Ascending aorta (tissue), 2 donors: Measurements from ENCODE around the gene PLAAT5. TPM values are rescaled to one million over a fixed set of nuclear protein-coding genes. Genes with fewer than 3 reads are reported as not detected.

ENCODE experiments used
- DNase-seq, 2 donors: peaks; one replicate each; pipeline ENCODE4 v3.0.0-alpha.2; 2019; ENCODE audit warnings: low spot score in 2 of 2
- H3K27ac ChIP-seq, 2 donors: fragments of 200-600 bp; sonication (generic); one replicate each; pipeline ENCODE4 v1.5.1; 2016 to 2017; ENCODE audit warnings: mild to moderate bottlenecking in 1 of 2
- H3K27me3 ChIP-seq: fragments of 200-600 bp; sonication (generic); one replicate; pipeline ENCODE4 v1.5.1; 2017
- H3K36me3 ChIP-seq, 2 donors: fragments of 200-600 bp; sonication (generic); one replicate each; pipeline ENCODE4 v1.5.1; 2016
- H3K4me1 ChIP-seq, 2 donors: fragments of 200-600 bp; sonication (generic); one replicate each; pipeline ENCODE4 v1.5.1; 2016 to 2017; ENCODE audit warnings: mild to moderate bottlenecking in 1 of 2
- H3K4me3 ChIP-seq, 2 donors: fragments of 200-600 bp; sonication (generic); one replicate each; pipeline ENCODE4 v1.5.1; 2016 to 2017; ENCODE audit warnings: mild to moderate bottlenecking in 1 of 2
- H3K9me3 ChIP-seq, 2 donors: fragments of 200-600 bp; sonication (generic); one replicate each; pipeline ENCODE4 v1.5.1; 2016
- CTCF ChIP-seq, 3 experiments: fragments of 200-600 bp in 2 of 3; fragments of 450-650 bp in 1 of 3; sonication (generic) in 2 of 3; IDR thresholded peaks; one replicate each; pipeline ENCODE4 v1.5.1; 2016 to 2019; ENCODE audit warnings: antibody characterized with exemption in 3 of 3, mild to moderate bottlenecking in 1 of 3, moderate library complexity in 1 of 3
- intact Hi-C: fragments of 100-400 bp; cut with DNase I; formaldehyde crosslinking; loops from one replicate; pipeline ENCODE4 v1.15.1; 2023
- total RNA-seq: library from RNA; depleted of rRNA; stranded (reverse); fragments of >200 nt; gene quantifications from one replicate; pipeline ENCODE4 v1.1.0, GENCODE V29; 2016

Gene PLAAT5
- total RNA-seq, 1 donor from 2014 or later: 0.21 TPM

- intact Hi-C loops: no loop called here
- no peak for TF ChIP-seq CTCF (IDR thresholded peaks at IDR 0.05)
Measured at GRCh38 chr11:63493127-63493526, 2.2 kb upstream of the PLAAT5 start.

GRCh38 chr11:63492441-63492840 lies 1.5 kb upstream of the PLAAT5 start:
- Histone ChIP-seq H3K36me3 (no peaks in the 10 kb centered on the region), H3K4me3 (no peak overlapping the region), H3K4me1 (peaks cover 0 to 10% of the 10 kb centered on the region in 2 donors), H3K27me3 (no peaks in the 10 kb centered on the region), H3K27ac (no peak overlapping the region), H3K9me3 (no peaks in the 10 kb centered on the region)
- no peak for TF ChIP-seq CTCF (IDR thresholded peaks at IDR 0.05)
- intact Hi-C loops: no loop called here
- no peak for DNase-seq

More at GRCh38 chr11:63493127-63493526, 2.2 kb upstream of the PLAAT5 start:
- Histone ChIP-seq H3K27ac (no peak overlapping the region), H3K36me3 (no peaks in the 10 kb centered on the region), H3K4me3 (no peak overlapping the region), H3K9me3 (no peaks in the 10 kb centered on the region), H3K4me1 (peaks cover 0 to 10% of the 10 kb centered on the region in 2 donors), H3K27me3 (no peaks in the 10 kb centered on the region)
- no peak for DNase-seq

GRCh38 chr11:63491636-63492372 lies 837 bp upstream of the PLAAT5 start:
- Histone ChIP-seq H3K36me3 (no peaks in the 10 kb centered on the region), H3K9me3 (no peaks in the 10 kb centered on the region), H3K27ac (no peak overlapping the region), H3K4me3 (peak overlapping the region; percentile 64 to 66), H3K27me3 (no peaks in the 10 kb centered on the region), H3K4me1 (peaks cover 0 to 10% of the 10 kb centered on the region in 2 donors)
- no peak for DNase-seq
- no peak for TF ChIP-seq CTCF (IDR thresholded peaks at IDR 0.05)
- intact Hi-C loops: no loop called here

GRCh38 chr11:63491240-63491587 lies 247 bp upstream of the PLAAT5 start:
- no peak for TF ChIP-seq CTCF (IDR thresholded peaks at IDR 0.05)
- peak overlapping the region; percentile 48 to 62 for H3K27ac ChIP-seq
- no peaks in the 10 kb centered on the region for H3K9me3 ChIP-seq
- peak overlapping the region; percentile 64 to 66 for H3K4me3 ChIP-seq
- intact Hi-C loops: no loop called here
- no peaks in the 10 kb centered on the region for H3K36me3 ChIP-seq
- no peaks in the 10 kb centered on the region for H3K27me3 ChIP-seq
- peaks cover 0 to 10% of the 10 kb centered on the region in 2 donors for H3K4me1 ChIP-seq
- no peak for DNase-seq

GRCh38 chr11:63489879-63490278 lies 1.1 kb downstream of the PLAAT5 start:
- Histone ChIP-seq H3K9me3 (peaks cover 0 to 9% of the 10 kb centered on the region in 2 donors), H3K27ac (peak overlapping the region in 1 of 2 donors; percentile 4), H3K27me3 (no peaks in the 10 kb centered on the region), H3K36me3 (no peaks in the 10 kb centered on the region), H3K4me1 (peaks cover 0 to 10% of the 10 kb centered on the region in 2 donors), H3K4me3 (no peak overlapping the region)
- TF ChIP-seq CTCF (IDR thresholded peaks at IDR 0.05): no peak
- intact Hi-C loops: no loop called here
- DNase-seq: no peak
